ENCODE measurements around the gene WNT6. TPM values are rescaled to one million over a fixed set of nuclear protein-coding genes. Genes with fewer than 3 reads are reported as not detected.

The WNT6 gene
- total RNA-seq, 1 experiment from 2014 or later, result 1.4 TPM

Small RNA genes lying within 50 kb of the gene (microRNA-seq; reads per million reads assigned to microRNA genes)
- not detected for gene MIR9500 (ENCODE audit: borderline number of aligned reads)

Other genes starting within 250 kb of the WNT6 start
- gene ZNF142, start 200.2 kb upstream of the WNT6 start, total RNA-seq (2021; ENCODE audit: unreplicated experiment), result 29.2 TPM
- gene BCS1L, start 200.1 kb upstream of the WNT6 start, total RNA-seq (2021; ENCODE audit: unreplicated experiment), result 57.4 TPM
- 23.4 TPM for gene RNF25, start 187.8 kb upstream of the WNT6 start, total RNA-seq (2021; ENCODE audit: unreplicated experiment)
- 45.5 TPM for gene STK36, start 187.7 kb upstream of the WNT6 start, total RNA-seq (2021; ENCODE audit: unreplicated experiment)
- 53.0 TPM for gene TTLL4, start 149.0 kb upstream of the WNT6 start, total RNA-seq (2021; ENCODE audit: unreplicated experiment)
- gene CYP27A1, start 77.7 kb upstream of the WNT6 start, total RNA-seq (2021; ENCODE audit: unreplicated experiment), result 1.6 TPM
- not detected for gene PRKAG3, start 28.0 kb upstream of the WNT6 start, total RNA-seq (2021; ENCODE audit: unreplicated experiment)
- gene WNT10A, start 21.0 kb downstream of the WNT6 start, total RNA-seq (2021; ENCODE audit: unreplicated experiment), result 1.5 TPM
- 0.44 TPM for gene CDK5R2, start 99.9 kb downstream of the WNT6 start, total RNA-seq (2021; ENCODE audit: unreplicated experiment)
- not detected for gene FEV, start 125.4 kb downstream of the WNT6 start, total RNA-seq (2021; ENCODE audit: unreplicated experiment)
- gene CRYBA2, start 133.6 kb downstream of the WNT6 start, total RNA-seq (2021; ENCODE audit: unreplicated experiment), result not detected
- gene CFAP65, start 181.7 kb downstream of the WNT6 start, total RNA-seq (2021; ENCODE audit: unreplicated experiment), result 0.52 TPM
- 0.17 TPM for gene IHH, start 201.1 kb downstream of the WNT6 start, total RNA-seq (2021; ENCODE audit: unreplicated experiment)

Measured in HCT116 (cell line).